Choroid plexus epithelial cell (primary cell): ENCODE results near the gene LIN7B.

Experiments
- DNase-seq: peaks from one replicate; pipeline ENCODE4 v3.0.0-alpha.2; 2010; ENCODE audit warnings: low read depth
- H3K4me3 ChIP-seq: 2 replicates; pipeline ENCODE4 v1.5.1; 2011; ENCODE audit warnings: low read depth, mild to moderate bottlenecking, control low read depth, low read length, moderate library complexity
- TF ChIP-seq, protein P1 (sequence below): conservative IDR thresholded peaks from 2 replicates; pipeline ENCODE4 v1.5.1; 2011; ENCODE audit warnings: low read depth, mild to moderate bottlenecking, control low read depth, inconsistent platforms, low read length, moderate library complexity

Gene LIN7B

GRCh38 chr19:49154279-49154678 lies 40.1 kb downstream of the LIN7B start:
- H3K4me3 ChIP-seq: no peak overlapping the region
- TF ChIP-seq, protein P1, sequence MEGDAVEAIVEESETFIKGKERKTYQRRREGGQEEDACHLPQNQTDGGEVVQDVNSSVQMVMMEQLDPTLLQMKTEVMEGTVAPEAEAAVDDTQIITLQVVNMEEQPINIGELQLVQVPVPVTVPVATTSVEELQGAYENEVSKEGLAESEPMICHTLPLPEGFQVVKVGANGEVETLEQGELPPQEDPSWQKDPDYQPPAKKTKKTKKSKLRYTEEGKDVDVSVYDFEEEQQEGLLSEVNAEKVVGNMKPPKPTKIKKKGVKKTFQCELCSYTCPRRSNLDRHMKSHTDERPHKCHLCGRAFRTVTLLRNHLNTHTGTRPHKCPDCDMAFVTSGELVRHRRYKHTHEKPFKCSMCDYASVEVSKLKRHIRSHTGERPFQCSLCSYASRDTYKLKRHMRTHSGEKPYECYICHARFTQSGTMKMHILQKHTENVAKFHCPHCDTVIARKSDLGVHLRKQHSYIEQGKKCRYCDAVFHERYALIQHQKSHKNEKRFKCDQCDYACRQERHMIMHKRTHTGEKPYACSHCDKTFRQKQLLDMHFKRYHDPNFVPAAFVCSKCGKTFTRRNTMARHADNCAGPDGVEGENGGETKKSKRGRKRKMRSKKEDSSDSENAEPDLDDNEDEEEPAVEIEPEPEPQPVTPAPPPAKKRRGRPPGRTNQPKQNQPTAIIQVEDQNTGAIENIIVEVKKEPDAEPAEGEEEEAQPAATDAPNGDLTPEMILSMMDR: no peak
- no peak for DNase-seq

DNA sequence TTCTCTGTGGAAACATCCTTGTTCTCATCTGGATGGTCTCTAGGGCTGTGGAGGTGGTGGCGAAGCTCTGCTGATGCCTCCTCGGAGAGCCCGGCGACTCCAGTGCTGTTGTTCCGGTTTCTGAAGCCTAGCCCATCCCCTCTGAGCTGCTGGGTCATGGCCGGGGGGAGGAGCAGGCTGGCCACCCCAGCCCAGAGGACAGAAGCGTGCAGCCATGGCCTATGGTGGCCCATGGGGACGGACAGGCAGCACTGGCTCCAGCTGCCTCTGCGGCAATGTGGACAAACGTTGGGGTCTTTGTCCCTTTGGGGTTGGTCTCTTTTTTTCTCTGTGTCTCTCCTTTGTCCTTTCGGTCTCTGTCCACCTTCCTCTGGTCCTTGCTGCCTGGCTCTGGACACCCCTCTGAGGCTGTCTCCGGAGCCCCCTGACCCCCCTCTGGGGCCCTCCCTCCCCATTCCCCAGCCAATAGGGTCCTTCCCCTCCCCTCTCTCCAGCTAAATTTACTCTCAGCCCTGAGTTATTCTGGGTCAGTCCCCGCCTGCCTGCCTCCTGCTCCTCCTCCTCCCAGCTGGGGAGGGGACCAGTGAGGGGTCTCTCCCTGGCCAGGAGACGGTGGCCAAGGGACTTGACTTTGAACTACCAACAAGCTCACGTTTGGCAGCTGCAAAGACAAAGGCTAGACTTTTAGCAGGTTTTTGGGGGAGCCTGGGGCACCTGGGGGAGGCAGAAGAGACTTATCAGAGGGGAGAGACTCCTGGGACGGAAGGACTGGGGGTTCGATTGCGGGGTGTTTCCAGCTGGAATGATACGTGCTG lies 41.0 kb downstream of the LIN7B start, which contains the start of gene HRC:
Gene HRC (minus strand): TSS at position 392 of the 815 bp plus-strand sequence. CDS start 159 bp downstream, at position 233.
- DNase-seq: no peak
- TF ChIP-seq, protein P1: no peak
- no peak within 1 kb of the TSS for H3K4me3 ChIP-seq

- no peak for DNase-seq
- no peak overlapping the region for H3K4me3 ChIP-seq
- TF ChIP-seq, protein P1: no peak
Observed at GRCh38 chr19:49155820-49156346, 41.7 kb downstream of the LIN7B start.

- H3K4me3 ChIP-seq: peak within 1 kb of the TSS; percentile 96
- peak; percentile 79 for DNase-seq
- TF ChIP-seq, protein P1: no peak
Observed at GRCh38 chr19:49157445-49158224, 43.5 kb downstream of the LIN7B start, which contains the start of gene TRPM4. Gene TRPM4, plus strand, starts transcription at chr19:49157792. Its CDS starts 75 bp downstream, at chr19:49157867.

DNA sequence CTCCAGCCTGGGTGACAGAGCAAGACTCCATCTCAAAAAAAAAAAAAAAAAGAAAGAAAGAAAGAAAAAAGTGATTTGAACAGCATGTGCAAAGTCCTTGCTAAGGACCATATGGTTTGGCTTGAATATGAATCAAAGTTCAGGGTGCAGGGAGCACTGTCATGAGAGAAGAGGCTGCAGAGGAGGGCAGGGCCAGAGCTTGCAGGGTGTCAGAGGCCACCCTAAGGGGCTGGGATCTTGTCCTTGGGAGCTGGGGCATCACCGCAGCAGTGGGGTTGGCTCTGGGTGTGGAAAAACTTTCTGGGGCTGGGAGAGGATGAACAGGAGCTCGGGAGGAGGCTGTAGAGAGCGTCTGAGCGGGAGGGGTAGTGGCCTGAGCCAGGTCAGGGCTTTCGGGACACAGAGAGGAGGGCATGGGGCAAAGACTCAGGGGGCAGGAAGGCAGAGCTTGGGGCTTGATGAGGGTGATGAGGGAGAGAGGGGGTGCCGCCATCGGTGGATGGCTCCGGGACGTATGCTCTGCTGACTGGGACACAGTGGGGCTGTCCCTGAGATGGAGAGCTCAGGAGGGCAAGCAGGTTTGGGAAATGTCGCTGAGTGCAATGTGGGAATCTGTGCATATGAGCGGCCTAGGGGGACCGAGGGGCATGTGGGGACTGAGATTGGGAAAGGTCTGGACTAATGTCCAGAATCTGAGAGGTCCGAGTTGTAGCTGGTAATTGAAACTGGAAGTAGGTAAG lies 46.5 kb downstream of the LIN7B start:
- DNase-seq: no peak
- TF ChIP-seq, protein P1: no peak
- no peak overlapping the region for H3K4me3 ChIP-seq

DNA sequence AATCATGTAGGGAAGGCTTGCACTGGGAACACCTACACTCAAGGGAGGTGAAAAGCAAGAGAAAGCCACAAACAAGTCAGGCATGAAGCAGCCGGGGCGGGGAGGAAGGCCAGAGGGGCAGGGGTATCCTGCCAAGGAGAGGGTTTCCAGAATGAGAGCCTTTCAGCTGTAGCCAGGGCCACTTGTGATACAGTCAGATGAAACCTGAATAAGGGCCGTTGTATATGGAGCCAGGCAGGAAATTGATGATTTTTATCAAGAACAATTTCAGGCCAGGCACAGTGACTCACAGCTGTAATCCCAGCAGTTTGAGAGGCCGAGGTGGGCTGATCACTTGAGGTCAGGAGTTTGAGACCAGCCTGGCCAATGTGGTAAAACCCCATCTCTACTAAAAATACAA lies 47.8 kb downstream of the LIN7B start:
- H3K4me3 ChIP-seq: no peak overlapping the region
- DNase-seq: peak; percentile 36
- TF ChIP-seq, protein P1: no peak
